Superior temporal gyrus (tissue), 1 donor: Measurements from ENCODE around the gene STARD9.
"Not testable (repeated sequence)": the region's sequence is repeated elsewhere in the genome, so short reads cannot be mapped to it uniquely, and the experiment has no call there.

Experiments
- DNase-seq: peaks from one replicate; pipeline ENCODE4 v3.0.0-alpha.2; 2016; ENCODE audit errors: extremely low spot score

The STARD9 gene

GRCh38 chr15:42623951-42624350 lies 48.5 kb downstream of the STARD9 start:
- peak; percentile 55 for DNase-seq

- no peak for DNase-seq
Measured at GRCh38 chr15:42627485-42627884, 52.1 kb downstream of the STARD9 start.

- DNase-seq = no peak
Measured at GRCh38 chr15:42628761-42629160, 53.4 kb downstream of the STARD9 start.

GRCh38 chr15:42632105-42632675 lies 56.8 kb downstream of the STARD9 start:
- no peak for DNase-seq

- no peak for DNase-seq
Measured at GRCh38 chr15:42640109-42640508, 64.7 kb downstream of the STARD9 start.

- DNase-seq = peak; percentile 89
Measured at GRCh38 chr15:42650208-42651066, 75.0 kb downstream of the STARD9 start.

- DNase-seq = no peak
Measured at GRCh38 chr15:42665827-42666226, 90.4 kb downstream of the STARD9 start.

GRCh38 chr15:42667855-42668254 lies 92.4 kb downstream of the STARD9 start:
- DNase-seq = no peak

- no peak for DNase-seq
Measured at GRCh38 chr15:42670451-42670850, 95.0 kb downstream of the STARD9 start.

GRCh38 chr15:42672444-42672843 lies 97.0 kb downstream of the STARD9 start:
- DNase-seq = no peak

- no peak for DNase-seq
Measured at GRCh38 chr15:42674472-42674871, 99.1 kb downstream of the STARD9 start.

- DNase-seq = no peak
Measured at GRCh38 chr15:42675021-42675420, 99.6 kb downstream of the STARD9 start.

- no peak for DNase-seq
Measured at GRCh38 chr15:42679285-42680141, 104.1 kb downstream of the STARD9 start.

- not testable (repeated sequence) for DNase-seq
Measured at GRCh38 chr15:42680142-42680482, 104.7 kb downstream of the STARD9 start.

GRCh38 chr15:42681119-42681518 lies 105.7 kb downstream of the STARD9 start:
- no peak for DNase-seq

- no peak for DNase-seq
Measured at GRCh38 chr15:42686281-42686680, 110.9 kb downstream of the STARD9 start.

GRCh38 chr15:42687740-42688139 lies 112.3 kb downstream of the STARD9 start:
- no peak for DNase-seq

- DNase-seq = no peak
Measured at GRCh38 chr15:42688301-42688700, 112.9 kb downstream of the STARD9 start.

- DNase-seq = no peak
Measured at GRCh38 chr15:42691308-42691707, 115.9 kb downstream of the STARD9 start.

GRCh38 chr15:42691770-42692169 lies 116.4 kb downstream of the STARD9 start:
- no peak for DNase-seq

- no peak for DNase-seq
Measured at GRCh38 chr15:42692536-42692935, 117.1 kb downstream of the STARD9 start.

GRCh38 chr15:42692997-42693396 lies 117.6 kb downstream of the STARD9 start:
- no peak for DNase-seq

- DNase-seq = no peak
Measured at GRCh38 chr15:42693496-42693895, 118.1 kb downstream of the STARD9 start.
